Measurements from ENCODE around the gene TRIM8. TPM values are rescaled to one million over a fixed set of nuclear protein-coding genes. Genes with fewer than 3 reads are reported as not detected.
"Not testable (repeated sequence)": the region's sequence is repeated elsewhere in the genome, so short reads cannot be mapped to it uniquely, and the experiment has no call there.

The TRIM8 gene
- total RNA-seq, 1 experiment from 2014 or later: 18.5 TPM

GRCh38 chr10:102695401-102695800 is 51.1 kb downstream of the TRIM8 start:
- DNase-seq (ENCODE audit: low spot score): not testable (repeated sequence)

- DNase-seq (ENCODE audit: low spot score): no peak
These were observed 52.5 kb downstream of the TRIM8 start for GRCh38 chr10:102696736-102697135.

- DNase-seq (ENCODE audit: low spot score): no peak
These were observed 54.6 kb downstream of the TRIM8 start for GRCh38 chr10:102698894-102699293.

- DNase-seq (ENCODE audit: low spot score): no peak
These were observed 57.0 kb downstream of the TRIM8 start for GRCh38 chr10:102701272-102701671.

GRCh38 chr10:102701796-102702195 is 57.5 kb downstream of the TRIM8 start:
- DNase-seq (ENCODE audit: low spot score): no peak

- DNase-seq (ENCODE audit: low spot score): no peak
These were observed 58.5 kb downstream of the TRIM8 start for GRCh38 chr10:102702742-102703141.

- no peak for DNase-seq (ENCODE audit: low spot score)
These were observed 60.6 kb downstream of the TRIM8 start for GRCh38 chr10:102704915-102705314.

- no peak for DNase-seq (ENCODE audit: low spot score)
These were observed 61.3 kb downstream of the TRIM8 start for GRCh38 chr10:102705531-102705930.

Other genes with a start within 250 kb of the TRIM8 start
- gene NFKB2, start 248.8 kb upstream of the TRIM8 start, total RNA-seq (2014; rRNA removed; shearing (Covaris generic)): 6.1 and 6.7 TPM in 2 replicates
- gene PSD, start 225.7 kb upstream of the TRIM8 start, total RNA-seq (2014; rRNA removed; shearing (Covaris generic)): 0.06 TPM in 1 of 2 replicates, not detected in the other
- 7.3 and 10.3 TPM in 2 replicates for gene FBXL15, start 223.6 kb upstream of the TRIM8 start, total RNA-seq (2014; rRNA removed; shearing (Covaris generic))
- 47.4 and 64.5 TPM in 2 replicates for gene CUEDC2, start 211.9 kb upstream of the TRIM8 start, total RNA-seq (2014; rRNA removed; shearing (Covaris generic))
- not detected in 2 replicates for gene C10orf95, start 192.9 kb upstream of the TRIM8 start, total RNA-seq (2014; rRNA removed; shearing (Covaris generic))
- gene ACTR1A, start 141.8 kb upstream of the TRIM8 start, total RNA-seq (2014; rRNA removed; shearing (Covaris generic)): 100 and 172 TPM in 2 replicates
- gene SUFU, start 140.5 kb upstream of the TRIM8 start, total RNA-seq (2014; rRNA removed; shearing (Covaris generic)): 1.7 and 2.8 TPM in 2 replicates
- 6.1 and 10.4 TPM in 2 replicates for gene ARL3, start 69.9 kb downstream of the TRIM8 start, total RNA-seq (2014; rRNA removed; shearing (Covaris generic))
- gene SFXN2, start 70.2 kb downstream of the TRIM8 start, total RNA-seq (2014; rRNA removed; shearing (Covaris generic)): 2.5 and 3.3 TPM in 2 replicates
- 15.7 and 22.8 TPM in 2 replicates for gene WBP1L, start 99.5 kb downstream of the TRIM8 start, total RNA-seq (2014; rRNA removed; shearing (Covaris generic))
- not detected in 2 replicates for gene CYP17A1, start 192.9 kb downstream of the TRIM8 start, total RNA-seq (2014; rRNA removed; shearing (Covaris generic))
- 19.1 and 25.1 TPM in 2 replicates for gene BORCS7, start 209.8 kb downstream of the TRIM8 start, total RNA-seq (2014; rRNA removed; shearing (Covaris generic))
- not detected in 2 replicates for gene AS3MT, start 225.0 kb downstream of the TRIM8 start, total RNA-seq (2014; rRNA removed; shearing (Covaris generic))